HL-60 (cell line): ENCODE measurements around the gene OLR1.
A peak's percentile ranks its signal among the peaks of the same experiment; 100 is the strongest.

Experiments used
- DNase-seq, 2 experiments: peaks; one replicate each; pipeline ENCODE4 v3.0.0-alpha.2; 2010 to 2020; ENCODE audit warnings: low read depth in 1 of 2, low spot score in 1 of 2
- H3K27ac ChIP-seq: fragments of 250-450 bp; sonication (Bioruptor Pico); replicated peaks from 2 replicates; pipeline ENCODE4 v1.5.1; 2020; ENCODE audit warnings: mild to moderate bottlenecking, moderate library complexity
- H3K27me3 ChIP-seq: fragments of 250-450 bp; sonication (Bioruptor Pico); 2 replicates; pipeline ENCODE4 v1.5.1; 2021; ENCODE audit warnings: mild to moderate bottlenecking, moderate library complexity; ENCODE audit not compliant: insufficient read depth, poor library complexity, severe bottlenecking
- H3K4me3 ChIP-seq: replicated peaks from 2 replicates; pipeline ENCODE4 v1.5.1; 2011; ENCODE audit warnings: mild to moderate bottlenecking, control low read depth, low read length; ENCODE audit not compliant: insufficient read depth
- CTCF ChIP-seq: IDR thresholded peaks from one replicate; pipeline ENCODE4 v1.5.1; 2011; ENCODE audit warnings: low read length, control low read depth, inconsistent platforms; ENCODE audit not compliant: insufficient read depth
- GABPA ChIP-seq: IDR thresholded peaks from 2 replicates; pipeline ENCODE4 v1.6.1; 2012; ENCODE audit warnings: low read depth
- POLR2AphosphoS5 ChIP-seq: IDR thresholded peaks from 2 replicates; pipeline ENCODE4 v1.6.1; 2012; ENCODE audit warnings: low read depth
- REST ChIP-seq: IDR thresholded peaks from 2 replicates; pipeline ENCODE4 v1.6.1; 2012; ENCODE audit warnings: low read depth; ENCODE audit not compliant: insufficient replicate concordance
- SPI1 ChIP-seq: IDR thresholded peaks from 2 replicates; pipeline ENCODE4 v1.6.1; 2012; ENCODE audit warnings: low read depth, mild to moderate bottlenecking, borderline replicate concordance

Gene OLR1

GRCh38 chr12:10182354-10183049 is 10.6 kb upstream of the OLR1 start:
- TF ChIP-seq CTCF (no peak), REST (no peak), SPI1 (no peak)
- DNase-seq = peak in 1 of 2 experiments; percentile 32
- Histone ChIP-seq H3K4me3 (no peak overlapping the region), H3K27ac (peak overlapping the region; percentile 80), H3K27me3 (no peaks in the 10 kb centered on the region)

GRCh38 chr12:10179776-10180181 is 7.8 kb upstream of the OLR1 start:
- no peak for DNase-seq
- no peaks in the 10 kb centered on the region for H3K27me3 ChIP-seq
- H3K4me3 ChIP-seq = no peak overlapping the region
- no peak for TF ChIP-seq REST
- no peak for TF ChIP-seq POLR2AphosphoS5
- TF ChIP-seq GABPA = no peak
- no peak for TF ChIP-seq SPI1
- no peak for TF ChIP-seq CTCF
- no peak overlapping the region for H3K27ac ChIP-seq

GRCh38 chr12:10178821-10179220 is 6.9 kb upstream of the OLR1 start, which contains the start of gene TMEM52B:
TMEM52B (plus strand) TSS chr12:10179032; CDS start chr12:10179575, 543 bp downstream.
- TF ChIP-seq SPI1 = no peak
- no peak for TF ChIP-seq CTCF
- Histone ChIP-seq H3K27ac (no peak within 1 kb of the TSS), H3K27me3 (no peaks in the 10 kb centered on the region), H3K4me3 (no peak within 1 kb of the TSS)
- DNase-seq = no peak
